Stimulated activated CD4-positive, alpha-beta T cell treated with anti-CD3 and anti-CD28 coated beads, Interleukin-1b, Interleukin-23, amount 100 ng/mL, for 1 hour (primary cell): Measurements from ENCODE around the gene DNM3.
"Not testable (repeated sequence)": the region's sequence is repeated elsewhere in the genome, so short reads cannot be mapped to it uniquely, and the experiment has no call there.

Experiments used
- DNase-seq, 2 donors: peaks; one replicate each; pipeline ENCODE4 v3.0.0-alpha.2; 2020; ENCODE audit warnings: low read depth in 2 of 2

Gene DNM3

DNA sequence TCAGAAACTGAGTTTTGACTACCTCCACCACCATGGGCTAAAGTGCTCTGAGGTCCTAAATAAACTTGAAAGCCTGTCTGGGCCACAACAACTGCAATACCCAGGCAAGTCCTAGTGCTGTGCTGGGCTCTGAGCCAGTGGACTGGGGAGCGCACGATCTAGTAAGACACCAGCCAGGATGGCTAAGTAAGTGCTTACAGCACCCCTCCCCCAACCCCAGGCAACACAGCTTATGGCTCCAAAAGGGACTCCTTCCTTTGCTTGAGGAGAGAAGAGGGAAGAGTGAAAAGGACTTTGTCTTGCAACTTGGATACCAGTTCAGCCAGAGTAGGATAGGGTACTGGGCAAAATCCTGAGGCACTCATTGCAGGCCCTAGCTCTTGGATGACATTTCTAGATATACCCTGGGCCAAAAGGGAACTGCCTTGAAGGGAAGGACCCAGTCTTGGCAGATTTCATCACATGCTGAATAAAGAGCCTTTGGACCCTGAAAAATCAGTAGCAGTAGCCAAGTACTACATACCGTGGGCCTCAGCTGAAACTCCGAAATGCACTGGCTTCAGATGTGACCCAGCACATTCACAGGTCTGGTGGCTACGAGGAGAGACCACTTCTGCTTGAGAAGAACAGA lies 580.8 kb downstream of the DNM3 start:
- no peak for DNase-seq

DNA sequence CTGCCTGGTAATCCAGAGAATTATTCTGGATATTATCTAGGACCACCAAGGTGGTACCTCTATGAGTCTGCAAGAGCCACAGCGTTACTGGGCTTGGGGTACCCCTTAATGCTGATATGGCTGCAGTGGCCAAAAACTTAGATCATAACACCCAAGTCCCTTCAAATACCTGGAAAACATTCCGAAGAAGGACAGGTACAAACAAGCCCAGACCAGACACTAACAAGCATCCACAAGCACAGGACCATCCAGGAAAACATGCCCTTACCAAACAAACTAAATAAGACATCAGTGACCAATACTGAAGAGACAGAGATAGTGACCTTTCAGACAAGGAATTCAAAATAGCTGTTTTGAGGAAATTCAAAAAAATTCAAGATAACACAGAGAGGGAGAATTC lies 582.0 kb downstream of the DNM3 start:
- DNase-seq, result no peak

DNA sequence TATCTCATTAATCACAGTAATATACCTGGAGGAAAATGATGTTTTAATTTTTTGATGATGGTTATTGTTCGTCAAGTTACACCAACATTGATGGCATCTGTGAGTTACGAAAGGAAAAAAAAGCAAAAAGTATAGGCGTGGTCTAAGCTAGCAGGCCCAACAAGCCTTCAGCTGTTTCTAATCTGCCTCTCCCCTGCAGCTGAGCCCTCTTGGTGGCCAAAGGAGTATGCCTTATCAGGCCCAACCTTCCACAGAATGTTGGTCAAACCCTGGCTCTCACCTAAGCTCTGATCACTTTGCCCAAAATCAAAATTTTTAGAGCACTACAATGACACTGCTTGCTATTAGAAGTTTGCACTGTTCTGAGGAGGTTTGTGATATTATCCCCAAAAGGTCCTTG lies 584.0 kb downstream of the DNM3 start:
- DNase-seq, result no peak

DNA sequence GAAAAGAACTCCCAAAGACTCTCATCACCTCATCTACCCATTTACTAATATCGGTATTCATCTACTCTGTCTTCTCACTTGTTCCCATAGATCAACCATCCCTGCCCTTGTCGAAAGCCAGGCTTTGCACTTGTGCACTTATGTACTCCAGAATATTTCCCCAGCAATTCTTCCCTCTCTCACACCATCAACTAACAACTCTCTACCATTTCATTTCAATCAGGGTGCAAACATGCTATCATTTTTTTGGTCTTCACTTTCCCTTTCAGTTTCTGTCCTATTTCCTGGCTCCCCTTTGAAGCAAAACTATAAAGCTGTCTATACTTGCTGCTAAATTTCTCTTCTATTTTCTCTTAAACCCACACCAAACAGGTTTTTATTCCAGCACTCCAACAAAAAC lies 585.9 kb downstream of the DNM3 start:
- no peak for DNase-seq

DNA sequence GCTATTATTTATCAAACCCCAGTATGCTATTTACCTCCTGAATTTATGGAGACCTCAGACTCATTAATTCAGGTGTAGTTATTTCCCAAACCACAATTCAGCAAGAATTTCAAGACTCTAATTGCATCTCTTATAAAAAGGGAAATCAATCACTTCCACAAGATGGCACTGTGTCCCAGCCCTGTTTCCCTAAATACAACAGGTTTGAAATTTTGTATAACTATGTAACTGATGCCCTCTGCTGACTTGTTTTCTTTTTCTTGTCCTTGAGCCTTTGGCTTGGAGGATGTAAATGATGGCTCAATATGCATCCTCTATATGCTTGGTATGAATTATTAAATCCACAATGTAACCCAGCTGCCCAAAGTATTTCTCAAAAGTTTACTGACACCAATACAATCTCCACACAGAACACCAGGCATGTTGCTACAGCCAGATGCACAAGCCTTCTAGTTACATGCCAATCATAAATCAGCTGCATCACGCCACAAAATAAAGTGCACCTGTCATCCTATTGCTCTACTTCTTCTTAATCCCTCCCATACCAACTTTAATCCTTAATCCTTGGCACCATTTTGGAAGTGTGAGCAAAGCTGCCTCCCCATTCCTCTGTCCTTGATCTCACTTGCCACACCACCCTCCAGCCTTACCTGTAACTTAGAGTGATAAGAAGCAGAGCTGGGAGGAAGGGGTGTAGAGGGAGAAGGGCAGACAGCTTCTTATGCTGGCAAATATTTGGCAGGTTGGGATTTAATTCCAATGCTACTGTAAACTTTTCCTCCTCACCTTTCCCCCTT lies 588.2 kb downstream of the DNM3 start:
- no peak for DNase-seq

DNA sequence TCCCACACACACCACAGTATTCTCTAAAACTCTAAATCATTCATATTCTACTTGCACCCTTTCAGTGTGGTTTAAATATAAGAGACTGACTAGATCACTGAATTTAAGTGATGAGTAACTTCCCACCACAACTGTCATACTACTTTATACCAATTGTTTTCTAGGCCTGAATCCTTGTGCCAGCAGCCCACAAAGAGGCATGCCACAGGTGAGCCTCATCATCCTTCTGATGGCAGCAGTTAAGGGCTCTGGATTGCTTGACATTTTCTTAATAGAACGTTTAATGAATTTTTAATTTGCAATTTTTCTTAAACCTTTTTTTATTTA lies 588.8 kb downstream of the DNM3 start:
- DNase-seq, result no peak

DNA sequence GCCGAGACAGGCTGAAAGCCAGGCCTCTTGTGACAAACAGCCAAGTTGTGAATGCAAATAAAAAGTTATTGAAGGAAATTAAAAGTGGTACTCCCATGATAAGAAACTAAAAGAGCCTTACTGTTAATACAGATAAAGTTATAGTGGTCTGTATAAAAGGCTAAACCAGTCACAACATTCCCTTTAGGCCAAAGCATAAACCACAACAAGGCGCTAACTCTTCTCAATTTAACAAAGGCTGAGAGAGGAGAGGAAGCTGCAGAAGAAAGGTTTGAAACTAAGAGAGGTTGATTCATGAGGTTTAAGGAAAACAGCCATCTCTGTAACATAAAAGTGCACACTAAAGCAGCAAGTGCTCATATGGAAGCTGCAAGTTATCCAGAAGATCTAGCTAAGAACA lies 589.9 kb downstream of the DNM3 start:
- no peak for DNase-seq

DNA sequence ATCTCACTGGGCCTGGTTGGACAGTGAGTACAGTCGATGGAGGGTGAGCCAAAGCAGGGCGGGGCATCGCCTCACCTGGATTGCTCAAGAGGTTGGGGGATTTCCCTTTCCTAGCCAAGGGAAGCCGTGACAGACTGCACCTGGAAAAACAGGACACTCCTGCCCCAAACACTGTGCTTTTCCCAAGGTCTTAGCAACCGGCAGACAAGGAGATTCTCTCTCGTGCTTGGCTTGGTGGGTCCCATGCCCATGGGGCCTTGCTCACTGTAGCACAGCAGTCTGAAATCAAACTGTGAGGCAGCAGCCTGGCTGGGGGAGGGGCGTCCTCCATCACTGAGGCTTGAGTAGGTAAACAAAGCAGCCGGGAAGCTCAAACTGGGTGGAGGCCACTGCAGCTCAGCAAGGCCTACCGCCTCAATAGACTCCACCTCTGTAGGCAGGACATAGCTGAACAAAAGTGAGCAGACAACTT lies 590.5 kb downstream of the DNM3 start:
- DNase-seq, result no peak

DNA sequence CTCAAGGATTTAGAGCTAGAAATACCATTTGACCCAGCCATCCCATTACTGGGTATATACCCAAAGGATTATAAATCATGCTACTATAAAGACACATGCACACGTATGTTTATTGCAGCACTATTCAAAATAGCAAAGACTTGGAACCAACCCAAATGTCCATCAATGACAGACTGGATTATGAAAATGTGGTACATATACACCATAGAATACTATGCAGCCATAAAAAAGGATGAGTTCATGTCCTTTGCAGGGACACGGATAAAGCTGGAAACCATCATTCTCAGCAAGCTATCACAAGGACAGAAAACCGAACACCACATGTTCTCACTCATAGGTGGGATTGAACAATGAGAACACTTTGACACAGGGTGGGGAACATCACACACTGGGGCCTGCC lies 595.9 kb downstream of the DNM3 start:
- not testable (repeated sequence) for DNase-seq

DNA sequence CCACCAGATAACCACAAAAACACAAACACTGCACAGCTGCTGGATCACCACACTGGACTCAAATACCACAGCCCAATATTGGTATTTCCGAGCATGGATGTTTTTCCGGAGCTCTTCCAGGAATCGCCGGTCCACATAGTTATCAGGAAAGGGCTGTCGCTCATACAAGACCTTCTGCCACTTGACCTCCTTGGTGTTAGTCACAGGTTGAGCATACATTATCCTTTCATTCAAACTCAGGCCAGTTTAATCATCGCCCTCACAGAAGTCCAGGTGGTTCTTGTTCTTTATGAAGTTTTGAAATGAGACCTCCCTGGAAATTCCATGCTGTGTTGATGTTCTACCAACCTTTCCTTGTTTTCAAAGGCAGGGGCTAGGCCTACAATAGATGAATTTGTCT lies 601.1 kb downstream of the DNM3 start:
- no peak for DNase-seq

DNA sequence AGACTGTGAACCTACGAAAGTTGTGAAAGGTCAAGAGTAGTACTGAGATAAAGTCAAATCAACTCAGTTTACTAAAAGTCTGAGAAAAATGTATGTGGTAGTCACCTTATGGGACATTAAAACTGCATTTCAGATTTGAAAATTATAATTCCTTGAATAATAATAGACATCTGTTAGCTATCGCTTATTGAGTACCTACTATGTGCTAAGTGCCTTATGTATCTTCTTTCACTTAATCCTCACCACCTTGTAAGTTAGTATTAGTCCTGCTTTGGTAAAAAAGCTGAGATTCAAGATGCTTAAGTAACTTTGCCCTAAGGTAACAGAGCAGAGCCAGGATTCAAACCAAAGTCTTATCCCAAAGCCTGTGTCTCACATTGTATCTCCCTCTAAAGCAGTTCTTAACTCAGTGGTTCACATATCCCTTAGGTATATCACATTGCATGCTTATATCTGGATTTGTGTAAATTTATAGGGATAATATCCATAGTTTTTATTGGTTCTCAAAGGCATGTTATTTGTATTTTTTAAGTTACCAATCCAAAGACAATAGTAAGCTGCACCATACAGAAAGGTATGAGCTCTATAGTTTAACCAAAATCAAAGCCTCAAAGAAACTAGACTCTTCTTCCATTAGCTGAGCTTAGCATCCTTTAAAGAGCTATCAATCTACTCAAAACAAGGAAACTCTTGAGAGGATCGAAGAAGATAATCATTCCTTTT lies 601.7 kb downstream of the DNM3 start:
- DNase-seq, result no peak

DNA sequence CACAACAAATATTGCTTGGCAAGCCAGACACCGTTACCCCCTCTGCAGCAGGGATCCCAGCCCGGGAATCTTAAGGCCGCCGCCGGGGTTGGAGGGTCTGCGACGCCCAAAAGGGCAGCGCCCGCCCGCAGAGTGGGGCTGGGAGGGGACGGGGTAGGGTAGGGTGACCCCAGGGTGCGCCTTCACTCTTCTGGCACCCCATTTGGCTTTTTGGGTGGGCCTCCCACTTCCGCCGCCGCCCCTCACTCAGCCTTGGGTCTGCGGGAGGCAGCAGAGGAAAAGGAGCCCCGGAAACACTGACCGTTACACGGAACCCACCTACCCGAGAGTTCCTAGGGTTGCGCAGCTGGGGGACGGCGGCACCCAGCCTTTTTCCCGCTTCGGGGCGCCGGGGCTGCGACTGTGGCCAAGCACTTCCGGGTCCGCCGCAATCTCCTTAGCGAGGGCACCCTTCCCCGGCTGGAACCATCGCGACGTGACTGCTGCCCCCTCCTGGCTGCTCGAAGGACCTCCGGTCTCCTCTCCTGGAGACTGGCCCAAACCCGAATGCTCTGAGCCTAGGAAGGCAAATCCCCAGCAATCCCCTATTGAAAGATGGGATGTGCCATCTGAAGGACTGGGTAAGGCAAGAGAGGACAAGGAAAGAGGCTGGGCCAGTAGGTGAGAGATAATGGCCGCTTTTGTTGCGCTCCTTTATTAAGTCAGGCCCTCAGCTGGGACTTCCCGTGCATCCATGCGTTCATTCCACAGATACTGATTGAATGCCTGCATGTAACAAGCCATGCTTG lies 602.6 kb downstream of the DNM3 start, which contains the start of gene PIGC:
Gene PIGC, minus strand, starts transcription at position 404 of the 788 bp plus-strand sequence. CDS start 1,447 bp downstream, outside the sequence.
- DNase-seq, result peak; percentile 73 to 86

DNA sequence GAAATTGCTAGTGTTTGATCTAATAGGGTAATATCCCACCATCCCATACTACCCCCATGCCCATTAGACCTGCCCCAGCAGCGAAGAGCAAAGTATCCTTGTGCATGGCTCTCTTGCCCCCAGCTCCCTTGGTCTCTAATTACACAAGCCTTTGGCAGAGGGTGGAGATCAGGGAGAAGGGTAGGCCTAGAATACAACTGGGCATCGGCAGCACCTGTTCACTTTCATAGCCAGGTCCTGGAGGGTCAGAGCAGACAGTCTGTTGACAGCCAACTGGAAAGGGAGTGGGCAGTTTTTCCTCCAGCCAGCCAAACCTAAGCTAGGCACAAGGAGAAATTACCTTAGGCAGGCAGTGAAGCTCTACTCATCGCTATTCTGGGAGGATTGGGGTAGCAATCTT lies 605.2 kb downstream of the DNM3 start:
- DNase-seq, result no peak

DNA sequence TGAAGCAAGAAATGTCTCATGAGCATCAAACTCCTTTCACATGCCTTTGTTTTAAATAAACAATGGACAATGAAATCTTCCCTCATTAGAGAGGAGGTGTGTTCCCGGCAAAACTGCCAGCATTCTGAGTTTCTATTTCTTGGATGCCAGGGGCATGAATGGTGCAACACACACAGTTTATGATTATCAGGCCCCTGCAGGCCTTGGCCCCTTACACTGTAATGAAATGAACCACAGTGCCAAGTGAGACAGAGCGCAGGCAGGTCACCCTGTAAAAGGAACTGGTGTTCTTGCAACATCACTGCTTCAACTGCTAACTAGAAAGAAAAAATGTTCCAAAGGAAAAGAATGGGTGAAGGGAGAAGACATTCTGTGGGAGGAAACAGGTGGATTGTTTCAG lies 606.3 kb downstream of the DNM3 start:
- DNase-seq, result no peak

DNA sequence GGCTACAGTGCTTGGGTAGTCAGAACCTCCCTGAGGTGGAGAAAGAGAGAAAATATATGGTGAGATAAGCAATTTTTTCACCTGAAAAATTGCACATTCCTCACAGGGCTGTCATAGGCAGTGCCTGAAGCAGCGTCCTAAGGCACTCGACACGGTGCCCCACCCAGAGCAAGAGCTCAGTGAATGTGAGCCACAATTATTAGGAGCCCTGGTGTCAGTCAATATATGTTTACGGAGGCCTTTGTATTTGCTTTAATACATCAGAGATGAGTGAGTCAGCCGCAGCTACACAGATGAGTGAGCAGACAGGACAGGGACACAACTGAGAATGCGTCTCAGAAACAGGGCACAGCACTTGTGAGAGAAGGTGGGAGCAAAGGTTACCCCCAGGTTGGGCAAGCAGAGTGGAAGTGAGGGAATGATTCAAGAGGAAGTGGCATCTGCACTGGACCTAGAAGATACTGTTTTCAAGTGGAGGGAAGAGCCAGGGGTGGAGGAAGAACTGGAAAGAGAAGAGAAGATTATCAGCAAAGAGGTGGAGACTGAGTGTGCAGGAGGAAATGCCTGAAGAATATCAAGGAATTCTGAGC lies 607.8 kb downstream of the DNM3 start:
- no peak for DNase-seq

DNA sequence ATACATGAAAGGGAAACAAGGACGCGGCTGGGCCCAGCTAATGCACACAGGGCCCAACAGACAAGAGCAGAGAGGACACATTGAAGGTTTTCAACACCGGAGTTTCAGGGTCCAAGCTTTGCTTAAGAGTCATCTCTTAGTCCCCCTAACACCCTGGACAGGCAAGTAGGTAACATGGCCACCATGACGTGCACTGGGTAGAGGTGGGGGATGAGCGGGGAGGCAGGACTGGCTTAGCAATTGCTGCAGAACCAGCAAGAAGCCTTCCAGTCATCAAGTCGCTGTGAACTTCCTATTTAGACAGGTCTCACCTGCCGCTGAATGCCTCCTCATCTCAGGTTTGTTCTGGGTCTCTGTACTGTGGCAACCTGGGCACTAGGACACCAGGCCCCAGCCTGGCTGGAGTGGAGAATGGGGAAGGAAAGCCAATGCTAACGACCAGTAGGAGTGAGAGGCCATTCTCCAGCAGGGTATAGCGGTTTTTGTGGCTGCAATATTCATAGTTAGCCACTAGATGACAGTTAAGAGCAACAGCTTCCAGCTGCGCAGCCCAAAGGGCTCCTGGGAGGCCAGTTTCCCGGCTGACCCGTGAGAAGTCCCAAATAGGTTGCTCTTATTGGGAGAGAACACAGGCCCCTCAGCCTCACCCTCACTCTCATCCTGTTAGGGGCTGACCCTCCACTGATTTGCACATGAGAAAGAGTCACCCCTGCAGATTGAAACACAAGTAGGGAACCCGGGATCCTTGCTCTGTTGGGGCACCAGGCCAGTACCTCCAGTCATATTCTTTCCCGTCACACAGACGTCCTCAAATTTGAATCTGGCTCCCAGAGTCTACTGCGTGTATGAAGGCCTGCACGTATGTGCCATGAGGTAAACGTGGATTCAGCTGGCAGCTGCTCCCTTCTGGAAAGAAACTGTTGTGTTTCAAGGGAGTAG lies 608.6 kb downstream of the DNM3 start:
- DNase-seq, result no peak

DNA sequence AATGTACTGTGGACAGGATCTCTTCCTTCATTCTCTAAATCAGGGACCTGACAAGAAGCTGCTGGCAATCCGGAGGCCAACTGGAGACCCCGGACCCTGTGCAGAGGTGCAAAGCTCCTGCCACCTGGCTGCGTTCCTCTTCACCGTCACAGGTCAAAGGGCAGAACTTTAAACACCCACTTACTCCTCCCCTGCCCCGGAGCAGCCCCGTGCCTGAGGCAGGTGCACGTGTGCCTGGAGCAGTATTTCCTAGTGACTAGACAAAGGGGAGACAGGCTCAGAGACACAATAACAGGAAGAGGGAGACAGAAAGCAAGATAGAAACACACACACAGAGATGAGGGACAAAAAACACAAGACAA lies 609.2 kb downstream of the DNM3 start:
- no peak for DNase-seq

DNA sequence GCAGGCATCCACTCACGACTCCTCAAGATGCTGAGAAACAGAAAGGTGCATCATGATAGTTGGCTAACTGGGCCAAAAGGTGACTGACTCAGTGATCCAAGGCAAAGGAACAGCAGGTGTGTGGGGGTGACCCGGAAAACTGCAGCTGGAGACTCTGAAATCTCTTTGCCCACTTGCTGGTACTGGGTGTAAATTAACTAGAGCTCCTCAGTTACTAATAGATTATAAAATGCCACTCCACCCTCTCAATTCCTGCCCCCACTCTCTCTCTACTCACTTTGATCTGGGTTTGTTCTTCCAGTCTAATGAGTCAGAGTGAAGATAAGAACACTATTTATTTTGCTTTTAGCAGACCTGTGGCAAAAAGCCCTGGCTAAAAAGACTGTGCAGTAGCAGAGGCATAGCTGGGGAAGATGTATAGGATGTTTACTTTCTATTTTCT lies 609.7 kb downstream of the DNM3 start:
- DNase-seq, result no peak

DNA sequence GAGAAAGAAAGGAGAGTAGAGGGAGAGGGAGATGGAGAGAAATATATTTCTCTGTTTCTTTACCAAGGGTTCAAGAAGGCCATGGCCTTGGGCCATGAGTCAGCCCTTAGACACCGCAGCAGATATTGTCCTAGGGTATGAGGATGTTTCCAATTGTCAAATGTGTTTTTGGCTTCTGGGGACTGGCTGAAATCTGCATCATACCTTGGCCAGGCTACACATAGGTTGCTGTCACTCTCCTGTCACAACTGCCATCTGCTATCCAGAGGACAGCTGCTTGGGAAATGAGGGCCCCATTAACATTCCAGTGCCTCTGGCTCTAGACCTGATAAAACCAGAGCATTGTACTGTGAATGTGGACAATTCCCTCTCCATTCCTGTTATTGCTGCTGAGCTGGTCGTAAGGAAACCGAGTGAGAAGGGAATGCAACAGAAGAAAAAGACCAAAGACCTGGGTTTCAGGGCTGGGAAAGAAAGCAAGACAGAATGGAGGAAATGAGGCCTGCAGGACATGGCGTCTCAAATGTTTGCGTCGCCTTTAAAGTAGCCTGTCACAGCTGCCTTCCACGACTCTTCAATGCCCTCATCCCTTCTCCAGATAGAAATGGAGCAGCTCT lies 611.3 kb downstream of the DNM3 start:
- DNase-seq, result no peak

DNA sequence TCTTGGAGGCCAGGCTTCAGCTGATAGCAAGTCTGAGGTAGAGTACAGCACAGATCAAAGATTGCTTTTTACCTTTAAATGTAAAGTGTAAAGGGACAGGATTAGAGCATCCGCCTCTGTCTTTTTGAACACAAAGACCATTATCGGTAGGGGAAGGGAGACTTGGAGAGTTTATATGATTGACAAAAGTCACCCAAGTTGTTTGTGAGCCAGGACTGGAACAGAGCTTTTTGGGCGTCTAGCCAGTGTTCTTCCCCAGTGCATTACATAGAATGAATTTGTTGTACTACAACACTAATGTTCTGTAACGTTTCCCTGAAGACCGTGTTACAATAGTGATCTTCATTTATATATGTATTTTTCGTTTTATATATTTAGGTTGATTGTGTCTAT lies 611.9 kb downstream of the DNM3 start:
- no peak for DNase-seq
